T-helper 2 cell (primary cell): ENCODE results near the gene NPFF.
"Not testable (repeated sequence)": the region's sequence is repeated elsewhere in the genome, so short reads cannot be mapped to it uniquely, and the experiment has no call there.

Experiments used
- DNase-seq, 5 experiments: peaks; one replicate each; pipeline versions ENCODE4 v3.0.0 to v3.0.0-alpha.2; 2012 to 2022
- total RNA-seq, 2 donors: gene quantifications; one replicate each; lab custom pipeline; 2026; lab: John Stamatoyannopoulos, UW

Gene NPFF, protein sequence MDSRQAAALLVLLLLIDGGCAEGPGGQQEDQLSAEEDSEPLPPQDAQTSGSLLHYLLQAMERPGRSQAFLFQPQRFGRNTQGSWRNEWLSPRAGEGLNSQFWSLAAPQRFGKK
- total RNA-seq: 0 to 0.07 reads per million in 2 donors

DNA sequence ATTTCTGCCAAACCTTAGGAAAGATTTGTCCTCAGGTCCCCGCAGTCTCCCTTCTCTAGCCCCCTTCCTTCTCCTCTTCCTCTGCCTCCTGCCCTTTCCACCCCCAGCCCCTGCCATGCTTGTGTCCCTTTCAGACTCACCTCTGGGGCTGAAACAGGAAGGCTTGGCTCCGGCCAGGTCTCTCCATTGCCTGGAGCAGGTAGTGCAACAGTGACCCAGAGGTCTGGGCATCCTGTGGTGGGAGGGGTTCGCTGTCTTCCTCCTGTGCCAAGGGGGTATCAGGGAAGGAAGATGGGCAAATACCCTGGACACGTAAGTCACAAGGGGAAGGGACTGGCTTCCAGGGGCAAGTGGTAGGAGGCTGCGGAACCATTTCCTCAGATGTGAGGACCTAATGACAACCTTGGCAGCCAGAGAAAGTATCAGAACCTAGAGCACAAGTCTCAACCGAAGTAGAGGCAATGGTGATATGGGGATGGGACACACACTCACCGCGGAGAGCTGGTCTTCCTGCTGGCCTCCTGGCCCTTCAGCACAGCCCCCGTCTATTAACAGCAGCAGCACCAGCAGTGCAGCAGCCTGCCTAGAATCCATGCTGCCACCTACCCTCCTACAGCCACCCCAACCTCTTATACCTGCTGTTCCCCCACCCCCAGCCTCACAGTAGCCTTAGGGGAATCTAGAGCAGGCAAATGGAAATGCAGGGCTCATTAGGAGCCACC, at the start of gene NPFF:
Gene NPFF, minus strand, starts transcription at position 604 of the 722 bp plus-strand sequence. Its CDS starts 10 bp downstream, at position 594.
- DNase-seq: no peak

DNA sequence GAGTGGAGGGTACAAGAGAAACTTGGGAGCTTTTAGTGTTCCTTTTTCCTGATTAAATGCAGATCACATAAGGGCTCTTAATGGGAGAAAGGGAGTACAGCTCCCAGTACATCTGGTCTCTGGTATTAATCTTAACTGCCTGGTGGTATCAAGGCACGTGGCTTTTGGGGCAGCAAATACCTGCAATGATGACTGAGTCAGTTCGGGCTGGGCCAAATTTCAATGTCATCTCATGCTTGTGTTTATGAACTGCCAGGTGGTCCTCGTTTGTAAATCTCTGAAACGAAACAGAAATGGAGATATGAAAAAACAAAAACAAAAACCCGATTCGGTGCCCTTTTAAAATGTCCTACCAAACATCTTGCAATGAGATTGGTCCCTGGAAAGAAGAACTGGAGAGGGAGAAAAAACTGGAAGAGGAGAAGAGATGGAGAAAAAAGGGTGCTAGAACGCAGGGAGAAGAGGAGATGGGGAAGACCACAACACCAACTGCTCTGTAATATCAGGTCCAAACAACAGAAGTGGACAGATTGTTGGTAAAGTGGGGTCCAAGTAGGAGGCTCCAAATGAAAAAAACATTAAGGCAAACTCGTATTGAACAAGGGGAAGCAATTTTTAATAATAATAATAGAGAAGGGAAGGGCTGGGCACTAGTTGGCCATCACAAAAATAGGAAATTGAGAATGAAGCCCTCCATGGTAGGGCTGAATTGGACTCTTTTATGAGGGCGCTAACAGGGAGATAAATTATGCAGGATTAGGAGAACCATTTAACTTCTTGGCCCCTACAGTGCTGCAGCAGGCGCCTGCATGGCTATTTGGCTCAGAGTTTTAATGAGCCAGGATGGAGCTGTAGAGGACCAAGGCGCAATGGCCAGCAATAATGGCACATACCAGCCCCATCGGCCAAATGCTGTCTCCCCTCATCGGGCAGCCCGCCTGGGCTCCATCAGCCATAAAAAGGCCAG, 45.4 kb upstream of the NPFF start:
- no peak for DNase-seq

DNA sequence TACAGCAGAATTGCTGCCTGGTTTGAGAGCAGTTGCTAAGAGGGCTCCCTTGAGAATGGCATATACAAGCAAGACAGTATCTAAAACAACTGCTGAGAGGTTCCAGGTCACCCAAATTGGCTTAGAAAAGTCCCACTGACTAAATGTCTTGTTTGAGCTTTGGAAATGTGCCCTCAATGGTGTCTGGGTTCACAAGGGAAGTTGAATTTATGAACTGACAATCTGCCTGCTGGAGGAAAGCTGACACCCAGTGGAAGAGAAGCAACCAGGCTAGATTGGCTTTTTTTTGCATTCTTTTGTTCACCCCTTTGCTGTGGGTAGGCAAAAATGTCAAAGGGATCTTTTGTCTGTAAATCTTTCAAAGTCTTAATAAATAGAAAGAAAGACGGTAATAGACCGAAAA, 44.6 kb upstream of the NPFF start:
- DNase-seq: no peak

DNA sequence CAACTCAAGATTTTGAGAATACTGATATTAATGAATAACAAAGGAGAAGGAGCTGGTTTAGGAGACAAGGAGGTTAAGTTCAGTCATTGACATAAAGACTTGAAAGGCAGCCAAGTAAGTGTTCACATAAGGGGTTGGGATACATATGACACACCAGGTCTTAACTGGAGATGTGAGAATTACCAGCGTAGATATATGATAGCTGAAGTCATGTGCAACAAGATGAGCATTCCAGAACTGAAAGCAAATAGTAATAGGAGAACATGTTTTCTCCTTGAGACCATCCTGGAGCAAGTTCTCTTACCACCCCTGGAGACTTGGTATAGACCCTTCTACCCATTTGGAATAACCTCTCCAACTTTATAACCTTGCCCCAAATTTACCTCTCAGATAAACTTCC, 43.3 kb upstream of the NPFF start:
- no peak for DNase-seq

DNA sequence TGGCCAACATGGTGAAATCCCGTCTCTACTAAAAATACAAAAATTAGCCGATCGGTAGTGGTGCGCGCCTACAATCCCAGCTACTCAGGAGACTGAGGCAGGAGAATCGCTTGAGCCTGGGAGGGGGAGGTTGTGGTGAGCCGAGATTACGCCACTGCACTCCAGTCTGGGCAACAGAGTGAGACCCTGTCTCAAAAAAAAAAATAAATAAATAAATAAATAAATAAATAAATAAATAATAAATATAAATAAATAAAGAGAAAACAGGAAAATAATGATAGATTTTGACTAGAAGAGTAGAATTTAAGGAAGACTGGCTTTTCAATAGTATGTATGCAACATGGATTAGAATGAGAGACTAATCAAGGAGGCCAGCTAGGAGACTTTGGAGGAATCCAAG, 42.8 kb upstream of the NPFF start:
- not testable (repeated sequence) for DNase-seq

DNA sequence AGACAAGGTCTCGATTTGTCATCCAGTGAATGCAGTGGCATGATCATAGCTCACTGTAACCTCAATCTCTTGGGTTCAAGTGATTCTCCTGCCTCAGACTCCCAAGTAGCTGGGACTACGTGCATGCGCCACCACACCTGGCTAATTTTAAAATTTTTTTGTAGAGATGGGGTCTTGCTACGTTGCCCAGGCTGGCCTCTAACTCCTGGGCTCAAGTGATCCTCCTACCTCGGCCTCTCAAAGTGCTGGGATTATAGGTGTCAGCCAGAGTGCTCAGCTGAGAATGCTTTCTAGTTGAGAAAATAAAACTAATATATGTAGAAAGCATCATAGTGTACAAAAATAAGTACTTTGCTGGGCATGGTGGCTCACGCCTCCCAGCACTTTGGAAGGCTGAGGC, 41.1 kb upstream of the NPFF start:
- not testable (repeated sequence) for DNase-seq

DNA sequence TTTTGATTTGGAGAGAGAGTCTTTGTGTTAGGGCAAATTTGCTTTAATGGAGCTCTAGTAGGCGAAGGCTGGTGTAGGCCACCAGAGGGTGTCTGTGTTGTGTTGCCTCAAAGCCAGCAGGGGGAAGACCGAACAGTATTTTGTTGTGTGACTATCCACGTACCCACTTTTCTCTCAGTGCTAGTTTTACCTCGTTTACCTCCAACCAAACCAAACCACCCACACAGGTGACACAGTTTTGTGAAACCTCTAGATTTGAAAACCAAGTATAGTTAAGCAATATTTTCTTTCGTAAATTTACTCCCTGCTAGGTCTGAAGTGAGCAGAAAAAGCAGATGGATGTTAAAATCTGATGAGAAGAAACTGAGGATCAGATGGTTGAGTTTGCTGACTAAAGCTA, 36.3 kb upstream of the NPFF start:
- peak in 3 of 5 experiments; percentile 21 to 85 (median 22) for DNase-seq

DNA sequence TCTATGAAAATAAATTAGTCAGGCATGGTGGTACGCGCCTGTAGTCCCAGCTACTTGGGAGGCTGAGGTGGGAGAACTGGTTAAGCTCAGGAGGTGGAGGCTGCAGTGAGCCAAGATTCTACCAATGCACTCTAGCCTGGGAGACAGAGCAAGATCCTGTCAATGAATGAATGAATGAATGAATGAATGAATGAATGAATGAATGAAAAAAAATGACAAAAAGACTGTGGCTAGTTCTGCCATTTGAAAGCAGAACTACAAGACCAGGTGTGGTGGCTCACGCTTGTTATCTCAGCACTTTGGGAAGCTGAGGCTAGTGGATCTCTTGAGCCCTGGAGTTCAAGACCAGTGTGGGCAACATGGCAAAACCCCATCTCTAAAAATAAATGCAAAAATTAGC, 32.2 kb upstream of the NPFF start:
- DNase-seq: no peak

DNA sequence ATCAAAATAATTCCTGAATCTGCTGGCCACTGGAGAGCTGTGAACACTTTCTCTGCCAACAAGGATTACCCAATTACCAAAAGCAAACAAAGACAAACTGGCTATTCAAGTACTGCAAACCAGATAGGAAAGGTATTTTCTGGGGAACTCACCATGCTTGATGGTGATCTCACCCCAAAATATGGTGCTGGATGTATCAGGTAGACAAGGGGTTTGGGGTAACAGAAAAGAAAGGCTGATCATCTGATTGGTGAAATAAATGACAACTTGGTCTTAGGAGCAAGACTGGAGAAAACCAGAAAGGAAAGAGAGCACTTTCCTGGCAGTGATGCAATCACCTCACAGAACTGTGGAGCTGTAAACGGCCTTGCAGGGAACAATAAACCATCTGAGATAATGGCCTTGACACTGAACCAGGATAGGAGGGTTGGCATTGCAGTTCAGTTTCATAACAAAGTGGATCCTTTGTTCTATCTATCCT, 31.0 kb upstream of the NPFF start:
- DNase-seq: no peak

DNA sequence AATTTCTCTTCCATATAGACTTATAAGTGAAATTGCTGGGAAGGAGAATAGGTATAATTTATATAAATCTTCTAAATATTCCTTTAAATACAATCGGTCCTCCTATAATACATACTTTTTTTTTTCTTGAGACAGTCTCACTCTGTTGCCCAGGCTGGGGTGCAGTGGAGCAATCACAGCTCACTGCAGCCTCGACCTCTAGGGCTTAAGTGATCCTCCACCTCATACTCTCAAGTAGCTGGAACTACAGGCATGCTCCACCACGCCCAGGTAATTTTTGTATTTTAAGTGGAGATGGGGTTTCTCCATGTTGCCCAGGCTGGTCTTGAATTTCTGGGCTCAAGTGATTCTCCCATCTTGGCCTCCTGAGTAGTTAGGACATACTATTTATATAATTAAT, 29.7 kb upstream of the NPFF start:
- no peak for DNase-seq

DNA sequence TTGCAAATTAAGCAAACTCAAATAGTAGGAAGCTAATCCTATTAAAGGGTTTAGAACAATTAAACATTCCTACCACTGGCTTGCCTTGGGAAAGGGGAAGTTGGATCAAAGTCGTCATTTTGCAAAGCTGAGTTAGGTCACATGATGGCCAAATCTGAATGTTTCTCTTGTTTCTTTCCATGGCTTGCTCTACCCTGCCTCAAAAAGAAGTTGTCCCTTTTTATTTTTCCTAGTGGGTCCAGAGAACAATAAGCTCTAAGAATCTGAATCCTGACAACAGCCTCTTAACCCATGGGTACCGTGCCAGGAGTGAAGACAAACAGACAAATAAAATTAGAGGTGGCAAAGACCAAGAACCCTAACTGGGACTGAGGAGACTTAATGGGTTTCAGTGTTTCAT, 26.2 kb upstream of the NPFF start:
- no peak for DNase-seq

DNA sequence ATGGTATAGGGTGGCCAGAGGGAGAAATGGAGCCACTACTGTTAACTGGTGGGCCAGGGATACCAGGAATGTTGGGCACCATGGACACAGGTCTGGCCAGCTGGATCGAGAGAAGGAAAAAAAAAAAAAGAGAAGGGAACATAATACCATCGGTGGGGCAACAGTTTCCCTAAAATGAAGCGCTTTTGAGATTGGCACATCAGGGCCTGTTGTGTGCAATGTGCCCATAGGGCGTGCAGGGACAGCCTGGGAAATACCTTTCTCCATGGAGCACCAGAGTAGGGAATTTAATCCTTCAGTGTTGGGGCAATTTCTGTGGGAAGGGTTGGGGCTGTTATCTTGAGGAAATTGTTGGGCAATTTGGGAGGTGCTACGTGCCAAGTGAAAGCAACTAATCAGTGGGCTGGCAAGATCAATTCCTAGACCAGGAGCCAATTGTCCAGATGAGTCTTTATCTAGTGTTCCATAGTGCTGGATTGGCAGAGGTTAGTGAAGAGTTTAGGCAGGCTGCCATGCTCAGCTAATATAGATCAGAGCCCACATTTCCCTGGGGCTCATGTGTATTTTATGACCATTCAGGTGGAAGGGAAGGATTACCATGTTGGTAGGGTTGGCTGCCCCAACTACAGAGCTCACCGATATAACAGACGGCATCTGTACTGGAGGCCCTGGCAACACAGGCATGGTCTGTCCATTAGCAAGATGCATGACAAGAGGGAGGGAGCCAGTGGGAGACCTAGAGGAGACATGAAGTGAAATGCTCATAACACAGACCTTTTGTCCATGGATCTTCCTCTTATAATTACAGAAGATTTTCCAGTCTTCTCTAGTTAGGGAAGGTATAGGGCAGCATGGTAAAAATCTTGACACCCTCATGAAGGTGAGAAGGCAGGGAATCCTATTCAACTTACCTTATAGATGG, 25.5 kb upstream of the NPFF start:
- no peak for DNase-seq

DNA sequence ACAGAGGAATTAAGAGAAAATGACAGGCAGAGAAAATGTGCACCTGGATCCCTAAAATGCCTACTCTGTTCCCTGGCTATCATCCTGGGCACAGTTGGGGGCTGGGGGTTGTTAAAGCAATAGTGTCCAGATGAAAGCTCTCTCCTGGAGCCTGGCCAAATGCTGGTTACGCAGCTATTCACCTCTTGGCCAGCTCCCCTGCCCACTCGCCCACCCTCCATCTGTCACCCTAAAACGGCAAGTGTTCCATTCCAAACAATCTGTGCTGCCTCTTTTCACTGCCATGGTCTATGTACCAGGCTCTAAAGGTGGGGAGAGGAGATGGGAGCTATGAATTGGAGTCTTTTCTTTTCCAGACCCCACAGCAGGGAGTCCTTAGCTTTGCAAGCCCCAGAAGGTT, 24.7 kb upstream of the NPFF start:
- no peak for DNase-seq

DNA sequence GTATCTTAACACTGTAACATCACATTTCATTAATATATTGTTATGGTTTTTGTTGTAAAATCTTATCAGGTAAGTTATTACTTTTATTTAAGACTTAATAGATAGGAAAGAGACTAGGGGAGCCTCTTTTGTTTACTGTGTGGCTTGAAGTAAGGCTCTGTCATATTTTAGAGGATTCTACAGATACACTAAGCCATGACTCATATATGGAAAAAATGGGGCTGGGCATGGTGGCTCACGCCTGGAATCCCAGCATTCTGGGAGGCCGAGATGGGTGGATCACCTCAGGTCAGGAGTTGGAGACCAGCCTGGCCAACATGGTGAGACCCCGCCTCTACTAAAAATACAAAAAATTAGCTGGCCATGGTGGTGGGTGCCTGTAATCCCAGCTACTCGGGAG, 23.6 kb upstream of the NPFF start:
- no peak for DNase-seq

DNA sequence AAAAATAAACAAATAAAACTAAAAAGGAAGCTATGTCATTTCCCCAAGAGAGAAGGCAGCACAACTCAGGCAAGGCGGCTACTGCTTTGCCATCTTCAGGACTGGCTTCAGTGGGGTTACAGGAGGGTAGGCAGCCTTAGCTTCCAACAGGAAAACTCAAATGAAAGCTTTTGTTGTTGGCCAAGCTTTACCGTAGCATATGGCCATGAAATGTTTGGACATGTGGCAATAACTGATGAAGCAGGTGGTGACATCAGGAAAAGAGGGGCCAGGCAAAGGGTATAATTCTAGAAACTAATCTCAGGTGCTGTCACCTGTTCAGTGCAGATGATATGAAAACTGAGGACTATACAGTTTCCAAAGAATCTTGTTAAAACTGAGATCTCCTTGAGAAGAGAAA, 22.8 kb upstream of the NPFF start:
- DNase-seq: no peak

DNA sequence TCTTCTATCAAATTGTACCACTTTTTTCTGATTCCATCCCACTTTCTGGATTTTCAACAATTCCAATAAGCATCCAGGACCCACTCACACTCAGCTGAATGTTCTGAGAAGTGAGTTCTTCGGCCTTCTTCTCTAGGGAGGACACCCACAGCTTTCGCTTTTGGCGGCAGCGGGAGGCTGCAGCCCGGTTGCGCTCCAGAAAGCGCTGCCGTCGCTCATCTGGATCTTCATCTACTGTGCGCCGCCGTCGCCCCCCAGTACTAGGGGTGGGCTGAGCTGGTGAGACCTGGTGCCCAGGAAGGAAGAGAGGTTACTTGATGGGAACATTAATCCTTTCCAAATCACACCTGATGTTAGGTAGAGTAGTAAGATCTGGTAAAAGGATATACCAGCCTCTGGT, 17.2 kb upstream of the NPFF start:
- DNase-seq: no peak

DNA sequence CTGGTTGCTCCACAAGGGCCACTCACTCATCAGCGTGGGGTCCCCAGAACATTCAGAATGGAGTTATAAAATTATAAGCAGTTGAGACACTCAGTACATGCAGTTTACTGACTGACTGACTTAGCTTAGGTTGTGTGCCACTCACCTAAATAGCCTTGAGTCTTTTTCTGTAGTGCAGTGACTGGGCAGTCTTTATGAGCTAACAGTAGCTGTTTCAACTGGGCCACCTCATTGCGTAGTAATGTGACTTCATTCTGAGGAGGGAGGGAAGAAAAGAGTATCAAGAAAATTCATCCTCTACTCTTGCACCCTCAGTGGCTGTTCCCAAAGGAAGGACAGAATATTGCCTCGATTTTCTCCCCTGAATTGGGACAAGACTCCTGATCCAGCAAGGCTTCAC, 15.8 kb upstream of the NPFF start:
- DNase-seq: no peak

DNA sequence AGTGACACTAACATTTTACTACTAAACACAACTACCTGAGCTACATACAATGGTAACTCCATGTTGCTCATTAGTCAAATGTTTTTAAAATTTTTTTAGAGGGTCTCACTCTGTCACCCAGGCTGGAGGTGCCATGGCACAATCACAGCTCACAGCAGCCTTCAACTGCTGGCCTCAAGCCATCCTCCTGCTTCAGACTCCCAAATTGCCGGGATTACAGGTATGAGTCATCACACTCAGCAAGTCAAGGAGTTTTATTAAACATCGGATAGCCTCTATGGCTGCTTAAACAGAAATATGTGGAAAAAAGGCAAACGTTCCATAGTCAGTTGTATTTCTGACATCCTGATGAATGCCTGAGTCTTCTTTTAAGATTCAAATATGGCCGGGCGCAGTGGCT, 11.1 kb upstream of the NPFF start:
- DNase-seq: no peak

DNA sequence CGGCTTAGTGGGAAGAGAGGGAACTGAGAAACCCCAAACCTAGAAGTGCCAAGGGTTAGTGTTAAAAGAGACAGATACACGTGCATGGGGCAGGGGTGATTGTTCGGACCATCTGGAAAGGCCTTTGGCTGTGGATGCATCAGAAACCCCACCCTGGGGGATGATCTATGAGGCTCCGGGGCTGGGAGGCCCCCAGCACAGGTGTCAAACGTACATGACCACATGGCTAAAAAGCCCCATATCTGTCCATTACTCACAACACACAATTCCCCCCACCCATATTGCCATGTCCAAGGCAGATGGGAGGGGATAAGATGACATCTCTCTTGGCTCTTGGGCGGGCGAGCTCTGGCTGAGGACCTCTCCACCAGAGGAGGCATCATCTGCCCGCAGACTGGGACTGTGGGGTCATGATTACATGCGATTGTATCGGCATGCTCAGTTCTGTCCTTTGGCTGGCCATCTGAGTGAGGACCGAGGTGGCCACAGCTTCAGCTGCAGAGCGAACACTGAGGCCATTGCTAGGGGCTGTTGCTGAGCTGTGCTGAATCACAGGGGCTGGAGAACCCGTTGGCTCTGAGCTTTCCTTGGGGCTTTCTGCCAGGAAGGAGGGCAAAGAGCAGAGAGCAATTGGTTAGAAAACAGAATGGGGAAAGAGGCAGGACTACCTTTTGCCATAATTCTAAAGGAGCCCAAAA, 9.6 kb upstream of the NPFF start:
- DNase-seq: no peak

DNA sequence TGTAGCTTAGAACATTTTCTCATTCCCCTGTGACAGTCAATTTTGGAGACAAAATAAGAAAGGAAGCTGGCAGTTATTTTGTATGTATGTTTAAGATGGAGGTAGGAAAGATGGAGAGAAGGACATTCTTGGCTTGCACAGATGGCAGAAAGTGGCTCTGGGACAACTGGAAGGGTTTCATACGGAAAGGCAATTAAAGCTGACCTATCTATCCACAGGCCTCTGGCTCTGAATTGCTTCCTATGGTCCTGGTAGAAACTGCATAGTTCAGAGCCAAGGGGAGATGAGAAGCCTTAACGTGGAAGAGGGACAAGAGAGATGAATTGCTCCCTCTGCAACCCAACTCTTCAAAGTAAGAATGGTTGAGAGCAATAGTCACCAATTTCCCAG, 8.0 kb upstream of the NPFF start:
- DNase-seq: no peak

DNA sequence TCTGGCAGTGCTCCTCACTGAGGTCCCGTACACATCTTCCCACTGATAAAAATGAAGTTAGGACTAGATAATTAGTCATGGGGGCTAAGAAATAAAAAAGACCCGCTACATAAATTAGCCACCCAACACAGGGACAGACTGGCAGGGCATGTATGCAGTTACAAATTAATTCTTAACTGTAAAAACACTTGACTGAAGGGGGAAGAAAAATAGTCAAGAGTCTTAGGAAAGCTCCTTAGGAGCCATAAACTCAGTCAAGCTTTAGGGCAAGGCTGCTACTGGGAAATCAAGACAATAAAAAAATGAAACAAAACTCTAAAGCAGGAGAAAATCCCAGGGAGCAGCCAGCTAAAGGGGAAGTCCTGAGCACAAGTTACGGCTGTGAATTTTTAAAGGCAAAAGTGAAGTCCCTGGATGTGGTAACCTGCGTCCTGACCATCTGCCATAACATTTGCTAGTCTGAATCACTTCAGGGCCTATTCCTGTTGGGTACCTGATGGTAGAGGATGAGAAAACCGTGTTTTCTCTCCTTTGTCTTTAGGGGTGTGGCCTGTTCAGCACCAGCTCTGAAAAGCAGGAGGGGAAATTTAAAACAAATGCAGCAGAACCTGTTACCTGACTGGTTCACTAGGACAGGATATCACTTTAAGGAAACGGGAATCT, 7.5 kb upstream of the NPFF start:
- DNase-seq: no peak
